A204.1 (cell line): Measurements from ENCODE around the gene NUP50.
"Not testable (repeated sequence)": the region's sequence is repeated elsewhere in the genome, so short reads cannot be mapped to it uniquely, and the experiment has no call there.

Experiments used
- FAIRE-seq: peaks from 2 replicates; lab custom pipeline; 2012; peaks lifted over from hg19 to GRCh38; lab: Jason Lieb, UNC

Gene NUP50

GRCh38 chr22:45162531-45162930 is 1.2 kb upstream of the NUP50 start:
- no peak for FAIRE-seq

- FAIRE-seq = no peak
Measured at GRCh38 chr22:45163099-45163450, 650 bp upstream of the NUP50 start.

- no peak for FAIRE-seq
Measured at GRCh38 chr22:45164270-45165088, 754 bp downstream of the NUP50 start.

GRCh38 chr22:45166932-45167331 is 3.2 kb downstream of the NUP50 start:
- no peak for FAIRE-seq

- FAIRE-seq = no peak
Measured at GRCh38 chr22:45169591-45170466, 6.1 kb downstream of the NUP50 start.

- no peak for FAIRE-seq
Measured at GRCh38 chr22:45171830-45172229, 8.1 kb downstream of the NUP50 start.

- no peak for FAIRE-seq
Measured at GRCh38 chr22:45172881-45173585, 9.3 kb downstream of the NUP50 start.

- no peak for FAIRE-seq
Measured at GRCh38 chr22:45179276-45180049, 15.7 kb downstream of the NUP50 start.

- FAIRE-seq = no peak
Measured at GRCh38 chr22:45180146-45180679, 16.5 kb downstream of the NUP50 start.

- FAIRE-seq = no peak
Measured at GRCh38 chr22:45181240-45181639, 17.5 kb downstream of the NUP50 start.

- no peak for FAIRE-seq
Measured at GRCh38 chr22:45181766-45182165, 18.0 kb downstream of the NUP50 start.

- no peak for FAIRE-seq
Measured at GRCh38 chr22:45183974-45184373, 20.2 kb downstream of the NUP50 start.

- FAIRE-seq = no peak
Measured at GRCh38 chr22:45185718-45186514, 22.2 kb downstream of the NUP50 start.

- no peak for FAIRE-seq
Measured at GRCh38 chr22:45187891-45188290, 24.2 kb downstream of the NUP50 start.

- no peak for FAIRE-seq
Measured at GRCh38 chr22:45188779-45189178, 25.1 kb downstream of the NUP50 start.

GRCh38 chr22:45190202-45190872 is 26.6 kb downstream of the NUP50 start:
- FAIRE-seq = no peak

GRCh38 chr22:45191746-45192145 is 28.0 kb downstream of the NUP50 start:
- FAIRE-seq = not testable (repeated sequence)

GRCh38 chr22:45192701-45193187 is 29.0 kb downstream of the NUP50 start:
- no peak for FAIRE-seq

- FAIRE-seq = no peak
Measured at GRCh38 chr22:45194686-45195085, 31.0 kb downstream of the NUP50 start.

GRCh38 chr22:45195616-45196015 is 31.9 kb downstream of the NUP50 start:
- no peak for FAIRE-seq
